ENCODE results near the gene LRRC8A.

Gene LRRC8A

GRCh38 chr9:128898382-128898781 lies 16.4 kb downstream of the LRRC8A start:
- TF ChIP-seq USF1 (IDR thresholded peaks at IDR 0.05) (no peak), EP300 (IDR thresholded peaks at IDR 0.05; ENCODE audit: borderline replicate concordance) (no peak), FOXM1 (IDR thresholded peaks at IDR 0.05; ENCODE audit: borderline replicate concordance, low read depth) (no peak), MAX (IDR thresholded peaks at IDR 0.05) (no peak), REST (IDR thresholded peaks at IDR 0.05; ENCODE audit: low read depth) (no peak), TCF12 (IDR thresholded peaks at IDR 0.05; ENCODE audit: low read depth) (no peak), YY1 (IDR thresholded peaks at IDR 0.05; ENCODE audit: low read depth) (no peak)

GRCh38 chr9:128898845-128899565 lies 17.1 kb downstream of the LRRC8A start:
- TF ChIP-seq NFIC (IDR thresholded peaks at IDR 0.05) (no peak), FOXM1 (IDR thresholded peaks at IDR 0.05; ENCODE audit: borderline replicate concordance, low read depth) (no peak), YY1 (IDR thresholded peaks at IDR 0.05; ENCODE audit: low read depth) (no peak), REST (IDR thresholded peaks at IDR 0.05; ENCODE audit: low read depth) (no peak), TCF12 (IDR thresholded peaks at IDR 0.05; ENCODE audit: low read depth) (no peak), CEBPB (IDR thresholded peaks at IDR 0.05) (no peak), EGR1 (IDR thresholded peaks at IDR 0.05) (no peak), MAX (IDR thresholded peaks at IDR 0.05) (no peak), ZBTB7A (IDR thresholded peaks at IDR 0.05; ENCODE audit: low read depth) (no peak), TEAD4 (IDR thresholded peaks at IDR 0.05) (no peak), TAF1 (IDR thresholded peaks at IDR 0.05; ENCODE audit: low read depth) (no peak), CREB1 (IDR thresholded peaks at IDR 0.05; ENCODE audit: low read depth) (no peak), RAD21 (IDR thresholded peaks at IDR 0.05; ENCODE audit: low read depth) (no peak)

DNA sequence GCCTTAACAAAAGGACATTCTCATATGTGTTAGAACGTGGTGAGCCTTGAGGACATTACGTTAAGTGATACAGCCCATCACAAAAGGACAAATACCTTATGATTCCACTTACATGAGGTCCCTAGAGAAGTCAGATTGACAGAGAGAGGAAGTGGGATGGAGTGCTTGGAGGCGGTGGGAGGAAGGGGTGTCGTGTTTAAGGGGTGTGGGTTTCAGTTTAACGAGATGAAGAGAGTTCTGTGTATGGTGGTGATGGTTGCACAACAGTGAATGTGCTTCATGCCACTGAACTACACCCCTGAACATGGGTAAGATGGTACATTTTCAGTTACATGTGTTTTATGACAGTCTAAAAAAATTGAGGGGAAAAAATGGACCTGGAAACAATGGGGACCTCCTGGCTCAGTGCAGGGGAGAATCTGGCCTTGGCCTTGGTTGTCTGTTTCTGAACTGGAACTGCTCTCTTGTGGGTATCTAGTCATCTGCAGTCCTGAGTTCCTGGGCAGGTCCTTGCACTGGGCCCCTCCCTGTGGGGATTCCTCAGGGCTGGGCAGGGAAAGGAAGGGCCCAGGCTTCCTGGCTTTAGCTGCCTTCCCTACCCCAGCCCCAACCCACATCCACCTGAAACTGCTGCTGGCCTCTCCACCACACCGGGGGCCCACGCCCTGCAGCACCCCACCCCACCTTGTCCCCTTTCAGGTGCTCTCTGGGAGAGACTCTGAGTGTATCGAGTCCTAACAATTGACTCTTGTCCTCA lies 17.8 kb downstream of the LRRC8A start:
- no peak for TF ChIP-seq TEAD4 (IDR thresholded peaks at IDR 0.05)
- no peak for TF ChIP-seq TAF1 (IDR thresholded peaks at IDR 0.05; ENCODE audit: low read depth)
- no peak for TF ChIP-seq NFIC (IDR thresholded peaks at IDR 0.05)
- no peak for TF ChIP-seq ZBTB7A (IDR thresholded peaks at IDR 0.05; ENCODE audit: low read depth)
- TF ChIP-seq FOXM1 (IDR thresholded peaks at IDR 0.05; ENCODE audit: borderline replicate concordance, low read depth) = no peak
- TF ChIP-seq USF1 (IDR thresholded peaks at IDR 0.05) = no peak
- no peak for TF ChIP-seq TCF12 (IDR thresholded peaks at IDR 0.05; ENCODE audit: low read depth)
- no peak for TF ChIP-seq RAD21 (IDR thresholded peaks at IDR 0.05; ENCODE audit: low read depth)
- TF ChIP-seq CEBPB (IDR thresholded peaks at IDR 0.05) = no peak
- no peak for TF ChIP-seq YY1 (IDR thresholded peaks at IDR 0.05; ENCODE audit: low read depth)
- TF ChIP-seq CREB1 (IDR thresholded peaks at IDR 0.05; ENCODE audit: low read depth) = no peak

- TF ChIP-seq REST (IDR thresholded peaks at IDR 0.05; ENCODE audit: low read depth) = no peak
- TF ChIP-seq MAX (IDR thresholded peaks at IDR 0.05) = no peak
- no peak for TF ChIP-seq EP300 (IDR thresholded peaks at IDR 0.05; ENCODE audit: borderline replicate concordance)
- TF ChIP-seq TAF1 (IDR thresholded peaks at IDR 0.05; ENCODE audit: low read depth) = no peak
- no peak for TF ChIP-seq USF1 (IDR thresholded peaks at IDR 0.05)
- TF ChIP-seq EGR1 (IDR thresholded peaks at IDR 0.05) = no peak
- TF ChIP-seq TEAD4 (IDR thresholded peaks at IDR 0.05) = no peak
- TF ChIP-seq ZBTB7A (IDR thresholded peaks at IDR 0.05; ENCODE audit: low read depth) = no peak
- no peak for TF ChIP-seq CEBPB (IDR thresholded peaks at IDR 0.05)
- no peak for TF ChIP-seq YY1 (IDR thresholded peaks at IDR 0.05; ENCODE audit: low read depth)
- TF ChIP-seq NFIC (IDR thresholded peaks at IDR 0.05) = no peak
- TF ChIP-seq RAD21 (IDR thresholded peaks at IDR 0.05; ENCODE audit: low read depth) = no peak
- TF ChIP-seq FOXM1 (IDR thresholded peaks at IDR 0.05; ENCODE audit: borderline replicate concordance, low read depth) = no peak
- no peak for TF ChIP-seq CREB1 (IDR thresholded peaks at IDR 0.05; ENCODE audit: low read depth)
- TF ChIP-seq TCF12 (IDR thresholded peaks at IDR 0.05; ENCODE audit: low read depth) = no peak
Observed at GRCh38 chr9:128901379-128901778, 19.4 kb downstream of the LRRC8A start.
